PFSK-1 (cell line): Measurements from ENCODE around the gene FAM222A.

ENCODE experiments used
- POLR2AphosphoS5 ChIP-seq: IDR thresholded peaks from 2 replicates; pipeline ENCODE4 v1.6.1; 2012; ENCODE audit warnings: low read depth, mild to moderate bottlenecking, control low read depth, low read length, moderate library complexity
- TAF1 ChIP-seq: IDR thresholded peaks from 2 replicates; pipeline ENCODE4 v1.6.1; 2012; ENCODE audit warnings: low read length, control low read depth, borderline replicate concordance; ENCODE audit not compliant: insufficient read depth

- TF ChIP-seq POLR2AphosphoS5 (0 out of 2 replicates have a peak, but pooled peaks have one; percentile 14), TAF1 (no peak)
Measured at GRCh38 chr12:109777544-109777943, 63.9 kb downstream of the FAM222A start.
